Measurements from ENCODE around the gene SRGAP1.

SRGAP1 gene

GRCh38 chr12:63937378-63938316, 93.1 kb downstream of the SRGAP1 start:
- no peak for DNase-seq
- H3K27me3 Mint-ChIP-seq = peaks cover 2% of the 10 kb centered on the region
- H3K4me1 Mint-ChIP-seq = no peaks in the 10 kb centered on the region
- no peaks in the 10 kb centered on the region for H3K36me3 Mint-ChIP-seq (ENCODE audit: low read depth)
- no peaks in the 10 kb centered on the region for H3K9me3 Mint-ChIP-seq
- ATAC-seq = no peak
- no peak overlapping the region for H3K27ac Mint-ChIP-seq
- H3K4me3 Mint-ChIP-seq = no peak overlapping the region

GRCh38 chr12:63940310-63941005, 96.0 kb downstream of the SRGAP1 start:
- H3K27me3 Mint-ChIP-seq = peaks cover 2% of the 10 kb centered on the region
- H3K4me3 Mint-ChIP-seq = no peak overlapping the region
- H3K4me1 Mint-ChIP-seq = no peaks in the 10 kb centered on the region
- no peak for ATAC-seq
- DNase-seq = no peak
- no peak overlapping the region for H3K27ac Mint-ChIP-seq
- H3K36me3 Mint-ChIP-seq (ENCODE audit: low read depth) = no peaks in the 10 kb centered on the region
- no peaks in the 10 kb centered on the region for H3K9me3 Mint-ChIP-seq

- Mint-ChIP-seq H3K4me3 (no peak overlapping the region), H3K27me3 (no peaks in the 10 kb centered on the region), H3K9me3 (no peaks in the 10 kb centered on the region), H3K36me3 (ENCODE audit: low read depth) (no peaks in the 10 kb centered on the region), H3K27ac (no peak overlapping the region), H3K4me1 (no peaks in the 10 kb centered on the region)
- DNase-seq (no peak), ATAC-seq (no peak)
Measured at GRCh38 chr12:63941166-63941800, 96.8 kb downstream of the SRGAP1 start.

GRCh38 chr12:63941879-63942278, 97.4 kb downstream of the SRGAP1 start:
- H3K4me1 Mint-ChIP-seq = no peaks in the 10 kb centered on the region
- H3K4me3 Mint-ChIP-seq = no peak overlapping the region
- no peaks in the 10 kb centered on the region for H3K36me3 Mint-ChIP-seq (ENCODE audit: low read depth)
- no peaks in the 10 kb centered on the region for H3K27me3 Mint-ChIP-seq
- DNase-seq (no peak), ATAC-seq (no peak)
- no peak overlapping the region for H3K27ac Mint-ChIP-seq
- H3K9me3 Mint-ChIP-seq = no peaks in the 10 kb centered on the region

- no peaks in the 10 kb centered on the region for H3K4me1 Mint-ChIP-seq
- H3K27ac Mint-ChIP-seq = no peak overlapping the region
Measured at GRCh38 chr12:63942464-63943241, 98.2 kb downstream of the SRGAP1 start.

GRCh38 chr12:63944034-63944579, 99.6 kb downstream of the SRGAP1 start:
- Mint-ChIP-seq H3K27ac (no peak overlapping the region), H3K36me3 (ENCODE audit: low read depth) (no peaks in the 10 kb centered on the region)
- ATAC-seq = no peak

More at GRCh38 chr12:63942464-63943241, 98.2 kb downstream of the SRGAP1 start:
- H3K27me3 Mint-ChIP-seq = no peaks in the 10 kb centered on the region
- DNase-seq (no peak), ATAC-seq (no peak)
- no peaks in the 10 kb centered on the region for H3K9me3 Mint-ChIP-seq
- no peaks in the 10 kb centered on the region for H3K36me3 Mint-ChIP-seq (ENCODE audit: low read depth)
- no peak overlapping the region for H3K4me3 Mint-ChIP-seq

GRCh38 chr12:63944586-63945228, 100.2 kb downstream of the SRGAP1 start:
- Mint-ChIP-seq H3K27me3 (no peaks in the 10 kb centered on the region), H3K27ac (no peak overlapping the region), H3K4me1 (no peaks in the 10 kb centered on the region), H3K36me3 (ENCODE audit: low read depth) (no peaks in the 10 kb centered on the region), H3K9me3 (no peaks in the 10 kb centered on the region), H3K4me3 (no peak overlapping the region)
- ATAC-seq (no peak), DNase-seq (no peak)

More at GRCh38 chr12:63944034-63944579, 99.6 kb downstream of the SRGAP1 start:
- H3K4me3 Mint-ChIP-seq = no peak overlapping the region
- H3K27me3 Mint-ChIP-seq = no peaks in the 10 kb centered on the region
- H3K4me1 Mint-ChIP-seq = no peaks in the 10 kb centered on the region
- DNase-seq = no peak
- no peaks in the 10 kb centered on the region for H3K9me3 Mint-ChIP-seq

GRCh38 chr12:63945777-63946176, 101.3 kb downstream of the SRGAP1 start:
- no peaks in the 10 kb centered on the region for H3K4me1 Mint-ChIP-seq
- H3K9me3 Mint-ChIP-seq = no peaks in the 10 kb centered on the region
- no peak overlapping the region for H3K4me3 Mint-ChIP-seq
- no peak for DNase-seq
- no peak for ATAC-seq
- H3K27me3 Mint-ChIP-seq = peaks cover under 1% of the 10 kb centered on the region
- no peaks in the 10 kb centered on the region for H3K36me3 Mint-ChIP-seq (ENCODE audit: low read depth)
- H3K27ac Mint-ChIP-seq = no peak overlapping the region

GRCh38 chr12:63948211-63948610, 103.7 kb downstream of the SRGAP1 start:
- Mint-ChIP-seq H3K9me3 (no peaks in the 10 kb centered on the region), H3K27ac (no peak overlapping the region), H3K4me3 (no peak overlapping the region), H3K27me3 (peaks cover 2% of the 10 kb centered on the region), H3K4me1 (no peaks in the 10 kb centered on the region), H3K36me3 (ENCODE audit: low read depth) (no peaks in the 10 kb centered on the region)
- ATAC-seq (no peak), DNase-seq (no peak)

GRCh38 chr12:63949902-63950301, 105.4 kb downstream of the SRGAP1 start:
- H3K27ac Mint-ChIP-seq = no peak overlapping the region
- H3K4me1 Mint-ChIP-seq = no peaks in the 10 kb centered on the region
- DNase-seq (no peak), ATAC-seq (no peak)
- H3K4me3 Mint-ChIP-seq = no peak overlapping the region
- H3K36me3 Mint-ChIP-seq (ENCODE audit: low read depth) = no peaks in the 10 kb centered on the region
- peaks cover 2% of the 10 kb centered on the region for H3K27me3 Mint-ChIP-seq
- H3K9me3 Mint-ChIP-seq = no peaks in the 10 kb centered on the region

- peaks cover 4% of the 10 kb centered on the region for H3K27me3 Mint-ChIP-seq
- H3K9me3 Mint-ChIP-seq = no peaks in the 10 kb centered on the region
- ATAC-seq = no peak
- H3K4me3 Mint-ChIP-seq = no peak overlapping the region
- DNase-seq = no peak
- no peaks in the 10 kb centered on the region for H3K4me1 Mint-ChIP-seq
- H3K36me3 Mint-ChIP-seq (ENCODE audit: low read depth) = no peaks in the 10 kb centered on the region
- H3K27ac Mint-ChIP-seq = no peak overlapping the region
Measured at GRCh38 chr12:63952995-63953394, 108.5 kb downstream of the SRGAP1 start.

GRCh38 chr12:63955831-63956666, 111.5 kb downstream of the SRGAP1 start:
- no peaks in the 10 kb centered on the region for H3K9me3 Mint-ChIP-seq
- ATAC-seq = no peak
- no peaks in the 10 kb centered on the region for H3K4me1 Mint-ChIP-seq
- no peaks in the 10 kb centered on the region for H3K36me3 Mint-ChIP-seq (ENCODE audit: low read depth)
- H3K27ac Mint-ChIP-seq = no peak overlapping the region
- DNase-seq = no peak
- peaks cover 2% of the 10 kb centered on the region for H3K27me3 Mint-ChIP-seq
- H3K4me3 Mint-ChIP-seq = no peak overlapping the region

- DNase-seq = no peak
- Mint-ChIP-seq H3K27me3 (peaks cover 2% of the 10 kb centered on the region), H3K36me3 (ENCODE audit: low read depth) (no peaks in the 10 kb centered on the region), H3K27ac (no peak overlapping the region), H3K4me1 (no peaks in the 10 kb centered on the region), H3K4me3 (no peak overlapping the region), H3K9me3 (no peaks in the 10 kb centered on the region)
- no peak for ATAC-seq
Measured at GRCh38 chr12:63957496-63957895, 113.0 kb downstream of the SRGAP1 start.

All from activated naive CD8-positive, alpha-beta T cell treated with anti-CD3 and anti-CD28 coated beads, Interleukin-2, amount 50 U/mL, for 24 hours (primary cell).